Colonic mucosa (tissue), 4 donors: ENCODE results near the gene DGCR8. TPM values are rescaled to one million over a fixed set of nuclear protein-coding genes. Genes with fewer than 3 reads are reported as not detected.

Source experiments
- DNase-seq: peaks from one replicate; pipeline ENCODE4 v3.0.0-alpha.2; 2020
- H3K27ac ChIP-seq: fragments of 200-600 bp; one replicate; pipeline ENCODE4 v1.8.0; 2021
- H3K27me3 ChIP-seq: fragments of 200-600 bp; one replicate; pipeline ENCODE4 v1.8.0; 2021
- H3K36me3 ChIP-seq: fragments of 200-600 bp; one replicate; pipeline ENCODE4 v1.8.0; 2021
- H3K4me1 ChIP-seq: fragments of 200-600 bp; one replicate; pipeline ENCODE4 v1.8.0; 2021; ENCODE audit warnings: mild to moderate bottlenecking
- H3K4me3 ChIP-seq: fragments of 200-600 bp; one replicate; pipeline ENCODE4 v1.8.0; 2021
- H3K9ac ChIP-seq, 2 donors: one replicate each; pipeline ENCODE4 v1.7.0; 2013; ENCODE audit warnings: control low read depth in 2 of 2, low read depth in 2 of 2, low read length in 2 of 2
- H3K9me3 ChIP-seq: fragments of 200-600 bp; one replicate; pipeline ENCODE4 v1.8.0; 2021
- intact Hi-C: fragments of 100-400 bp; cut with DNase I; formaldehyde crosslinking; loops from one replicate; pipeline ENCODE4 v1.14.1; 2022
- total RNA-seq, 2 donors: library from RNA; stranded (reverse); fragmentation: NEBNext Ultra II Directional in 1 of 2; extraction: Animal tissue kit (Norgen Biotek cat#: 25700) in 1 of 2; gene quantifications; one replicate each; pipeline ENCODE4 v1.2.1, GENCODE V29; 2021
- TF ChIP-seq, protein P1 (sequence below): fragments of 200-600 bp; IDR thresholded peaks from one replicate; pipeline ENCODE4 v1.8.0; 2022; ENCODE audit warnings: antibody characterized with exemption, mild to moderate bottlenecking
- donor health status: healthy.
- donor health status: DM: no; HTN: no; CAD: no.
- donor health status: DM: no; HTN: no; CAD: no.

The DGCR8 gene
- total RNA-seq, 2 donors from 2014 or later, result 21.1 to 52.7 TPM

DNA sequence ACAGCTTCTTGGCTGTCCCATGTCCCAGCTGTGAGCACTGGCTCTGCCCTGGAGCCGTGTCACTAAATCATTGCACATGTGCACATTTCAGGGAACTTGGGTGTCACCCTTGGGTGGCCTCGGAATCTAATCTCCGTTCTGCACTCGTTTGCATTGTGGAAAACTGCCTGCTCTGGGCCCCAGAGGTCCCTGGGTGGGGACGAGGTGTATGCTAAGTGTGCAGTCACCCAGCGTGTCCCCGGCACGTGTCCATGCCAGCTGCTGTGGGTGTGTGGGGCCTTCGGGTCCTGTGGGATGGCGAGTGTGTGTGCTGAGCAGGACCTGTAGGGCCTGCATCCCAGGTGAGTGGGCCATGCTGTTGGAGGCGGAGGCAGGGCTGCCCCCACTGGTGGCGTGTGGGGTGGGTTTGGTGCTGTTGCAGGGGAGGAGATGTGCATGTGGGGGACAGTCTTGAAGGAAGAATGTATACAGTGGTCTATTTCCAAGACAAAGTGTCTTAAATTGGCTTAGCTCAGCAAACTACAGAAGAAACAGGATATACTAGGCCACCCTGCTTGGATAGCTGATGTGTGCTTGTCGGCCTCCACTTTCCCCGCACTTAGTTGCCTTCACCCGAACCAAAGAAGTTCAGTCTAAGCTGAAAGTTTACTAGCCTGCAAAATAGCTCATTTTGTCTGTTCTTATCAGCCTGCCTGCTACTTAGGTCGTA is 44.5 kb upstream of the DGCR8 start:
- DNase-seq, result no peak
- intact Hi-C loops, result no loop called here
- no peak overlapping the region for H3K27ac ChIP-seq

DNA sequence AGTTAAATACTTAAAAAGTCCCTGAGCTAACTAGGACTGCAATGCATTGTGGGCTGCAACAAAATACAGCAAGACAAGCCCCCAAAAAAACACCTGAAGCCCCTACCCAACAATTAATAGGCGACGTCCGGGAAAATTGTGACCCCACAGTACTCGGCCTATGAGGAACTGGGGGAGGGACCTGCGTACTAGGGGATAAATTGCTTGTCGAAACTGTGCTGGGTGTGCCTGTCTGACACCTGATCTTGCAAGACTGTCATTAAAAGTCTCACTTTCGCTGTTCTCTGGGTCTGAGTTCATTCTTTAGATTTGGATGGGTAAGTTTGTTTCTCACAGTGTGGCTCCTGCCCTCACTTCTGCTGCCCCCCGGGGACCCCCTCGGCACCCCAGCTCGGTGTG is 44.0 kb upstream of the DGCR8 start:
- DNase-seq, result no peak
- no peaks in the 10 kb centered on the region for H3K27me3 ChIP-seq
- TF ChIP-seq, protein P1, sequence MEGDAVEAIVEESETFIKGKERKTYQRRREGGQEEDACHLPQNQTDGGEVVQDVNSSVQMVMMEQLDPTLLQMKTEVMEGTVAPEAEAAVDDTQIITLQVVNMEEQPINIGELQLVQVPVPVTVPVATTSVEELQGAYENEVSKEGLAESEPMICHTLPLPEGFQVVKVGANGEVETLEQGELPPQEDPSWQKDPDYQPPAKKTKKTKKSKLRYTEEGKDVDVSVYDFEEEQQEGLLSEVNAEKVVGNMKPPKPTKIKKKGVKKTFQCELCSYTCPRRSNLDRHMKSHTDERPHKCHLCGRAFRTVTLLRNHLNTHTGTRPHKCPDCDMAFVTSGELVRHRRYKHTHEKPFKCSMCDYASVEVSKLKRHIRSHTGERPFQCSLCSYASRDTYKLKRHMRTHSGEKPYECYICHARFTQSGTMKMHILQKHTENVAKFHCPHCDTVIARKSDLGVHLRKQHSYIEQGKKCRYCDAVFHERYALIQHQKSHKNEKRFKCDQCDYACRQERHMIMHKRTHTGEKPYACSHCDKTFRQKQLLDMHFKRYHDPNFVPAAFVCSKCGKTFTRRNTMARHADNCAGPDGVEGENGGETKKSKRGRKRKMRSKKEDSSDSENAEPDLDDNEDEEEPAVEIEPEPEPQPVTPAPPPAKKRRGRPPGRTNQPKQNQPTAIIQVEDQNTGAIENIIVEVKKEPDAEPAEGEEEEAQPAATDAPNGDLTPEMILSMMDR, result no peak
- no peaks in the 10 kb centered on the region for H3K36me3 ChIP-seq
- no peak overlapping the region for H3K4me3 ChIP-seq
- peaks cover 7% of the 10 kb centered on the region for H3K4me1 ChIP-seq
- H3K9me3 ChIP-seq, result no peaks in the 10 kb centered on the region
- no peak overlapping the region for H3K27ac ChIP-seq
- H3K9ac ChIP-seq, result no peak overlapping the region
- intact Hi-C loops, result no loop called here

More for the DNA sequence above, 44.5 kb upstream of the DGCR8 start:
- Histone ChIP-seq H3K9me3 (no peaks in the 10 kb centered on the region), H3K27me3 (no peaks in the 10 kb centered on the region), H3K9ac (no peak overlapping the region), H3K4me1 (peaks cover 7% of the 10 kb centered on the region), H3K36me3 (no peaks in the 10 kb centered on the region), H3K4me3 (no peak overlapping the region)
- TF ChIP-seq, protein P1, result no peak

DNA sequence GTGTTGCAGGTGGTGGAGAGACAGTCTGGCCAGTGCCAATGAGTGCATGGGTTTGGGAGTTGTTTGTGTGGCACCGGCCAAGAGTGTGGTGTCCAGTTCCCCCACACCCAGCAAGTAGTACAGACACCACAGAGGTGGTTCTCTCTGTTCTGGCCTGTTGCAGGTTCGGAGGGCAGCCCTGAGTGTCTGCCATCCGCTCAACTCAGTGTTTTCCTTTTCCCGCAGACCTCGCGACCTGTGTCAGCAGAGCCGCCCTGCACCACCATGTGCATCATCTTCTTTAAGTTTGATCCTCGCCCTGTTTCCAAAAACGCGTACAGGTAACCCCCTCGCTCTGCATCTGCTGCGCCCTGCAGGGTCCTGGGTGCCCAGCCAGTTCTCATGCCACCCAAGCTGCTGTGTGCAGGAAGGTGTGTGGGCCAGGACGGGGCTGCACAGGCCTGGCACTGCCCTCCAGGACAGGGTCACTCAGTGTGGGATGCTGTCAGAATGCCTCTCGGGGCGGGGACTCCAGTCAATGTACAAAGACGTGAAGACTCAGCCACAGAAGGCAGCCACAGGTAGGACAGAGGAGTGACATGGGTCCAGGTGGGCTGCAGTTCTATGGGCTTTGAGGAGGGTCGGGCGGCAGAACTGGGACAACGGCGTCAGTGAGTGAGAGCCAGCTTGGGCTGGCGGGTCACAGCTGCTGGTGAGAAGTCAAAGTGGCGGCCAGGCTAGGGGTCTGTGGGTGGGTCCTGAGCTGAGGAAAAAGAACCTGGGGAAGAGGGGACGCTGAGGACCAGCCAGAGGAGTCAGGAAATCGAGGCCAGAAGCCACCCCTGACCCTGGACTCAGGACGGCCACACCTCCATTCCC is 43.3 kb upstream of the DGCR8 start:
- H3K36me3 ChIP-seq, result no peaks in the 10 kb centered on the region
- no peak overlapping the region for H3K27ac ChIP-seq
- H3K27me3 ChIP-seq, result no peaks in the 10 kb centered on the region
- TF ChIP-seq, protein P1, result no peak
- intact Hi-C loops, result no loop called here
- H3K9ac ChIP-seq, result no peak overlapping the region
- no peaks in the 10 kb centered on the region for H3K9me3 ChIP-seq
- peaks cover 7% of the 10 kb centered on the region for H3K4me1 ChIP-seq
- no peak for DNase-seq
- no peak overlapping the region for H3K4me3 ChIP-seq

DNA sequence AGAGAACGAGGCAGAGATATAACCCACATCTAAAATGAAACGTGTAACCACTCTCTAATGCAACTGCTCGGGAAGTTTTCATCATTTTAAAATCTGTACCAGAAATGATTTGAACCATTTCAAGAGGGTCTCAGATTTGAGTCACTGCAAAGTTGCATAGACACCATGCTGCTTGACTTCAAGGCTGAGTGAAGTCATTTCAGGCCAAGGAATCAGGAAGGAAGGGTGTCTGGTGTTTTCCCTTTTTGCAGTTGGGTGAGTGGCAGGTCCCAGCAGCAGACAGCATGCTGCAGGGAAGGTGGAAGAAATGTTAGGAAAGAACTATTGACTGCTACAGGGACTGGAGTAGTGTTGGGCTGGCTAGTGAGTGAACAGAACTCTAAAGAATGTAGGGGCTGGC is 42.6 kb upstream of the DGCR8 start:
- H3K36me3 ChIP-seq, result no peaks in the 10 kb centered on the region

DNA sequence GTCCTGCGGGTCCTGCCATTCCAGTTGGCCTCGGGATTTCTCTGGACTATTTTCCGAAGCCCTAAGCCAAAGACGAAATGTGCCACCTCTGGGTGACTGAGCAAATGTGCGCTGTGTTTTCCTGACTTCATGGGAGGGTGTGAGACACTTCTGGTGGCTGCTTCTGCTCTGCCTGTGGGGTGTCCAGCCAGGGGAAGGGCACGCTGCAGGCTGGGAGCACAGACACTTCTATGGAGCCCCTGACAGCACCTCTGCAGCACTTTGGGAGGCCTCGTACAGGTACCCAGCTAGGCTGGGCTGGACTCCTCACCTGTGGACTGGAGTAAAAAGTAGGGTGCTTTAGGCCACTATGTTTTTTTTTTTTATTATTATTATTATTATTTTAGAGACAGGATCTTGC is 41.5 kb upstream of the DGCR8 start:
- no peaks in the 10 kb centered on the region for H3K36me3 ChIP-seq
- no peaks in the 10 kb centered on the region for H3K9me3 ChIP-seq
- no peak overlapping the region for H3K4me3 ChIP-seq
- H3K27me3 ChIP-seq, result no peaks in the 10 kb centered on the region
- H3K27ac ChIP-seq, result no peak overlapping the region
- H3K9ac ChIP-seq, result no peak overlapping the region
- no peak for DNase-seq
- no peaks in the 10 kb centered on the region for H3K4me1 ChIP-seq
- TF ChIP-seq, protein P1, result no peak
- intact Hi-C loops, result no loop called here

More for the DNA sequence above, 42.6 kb upstream of the DGCR8 start:
- H3K4me1 ChIP-seq, result peaks cover 2% of the 10 kb centered on the region
- intact Hi-C loops, result no loop called here
- H3K4me3 ChIP-seq, result no peak overlapping the region
- H3K27ac ChIP-seq, result no peak overlapping the region
- H3K9me3 ChIP-seq, result no peaks in the 10 kb centered on the region
- no peak overlapping the region for H3K9ac ChIP-seq
- no peak for DNase-seq
- TF ChIP-seq, protein P1, result no peak
- no peaks in the 10 kb centered on the region for H3K27me3 ChIP-seq
